HL-60 (cell line): ENCODE data around the gene DNASE2B.

ENCODE experiments used
- DNase-seq, 2 experiments: peaks; one replicate each; pipeline ENCODE4 v3.0.0-alpha.2; 2010 to 2020; ENCODE audit warnings: low read depth in 1 of 2, low spot score in 1 of 2
- H3K27ac ChIP-seq: fragments of 250-450 bp; sonication (Bioruptor Pico); replicated peaks from 2 replicates; pipeline ENCODE4 v1.5.1; 2020; ENCODE audit warnings: mild to moderate bottlenecking, moderate library complexity
- H3K27me3 ChIP-seq: fragments of 250-450 bp; sonication (Bioruptor Pico); 2 replicates; pipeline ENCODE4 v1.5.1; 2021; ENCODE audit warnings: mild to moderate bottlenecking, moderate library complexity; ENCODE audit not compliant: insufficient read depth, poor library complexity, severe bottlenecking
- H3K4me3 ChIP-seq: replicated peaks from 2 replicates; pipeline ENCODE4 v1.5.1; 2011; ENCODE audit warnings: mild to moderate bottlenecking, control low read depth, low read length; ENCODE audit not compliant: insufficient read depth
- CTCF ChIP-seq: IDR thresholded peaks from one replicate; pipeline ENCODE4 v1.5.1; 2011; ENCODE audit warnings: low read length, control low read depth, inconsistent platforms; ENCODE audit not compliant: insufficient read depth
- GABPA ChIP-seq: IDR thresholded peaks from 2 replicates; pipeline ENCODE4 v1.6.1; 2012; ENCODE audit warnings: low read depth
- POLR2AphosphoS5 ChIP-seq: IDR thresholded peaks from 2 replicates; pipeline ENCODE4 v1.6.1; 2012; ENCODE audit warnings: low read depth
- REST ChIP-seq: IDR thresholded peaks from 2 replicates; pipeline ENCODE4 v1.6.1; 2012; ENCODE audit warnings: low read depth; ENCODE audit not compliant: insufficient replicate concordance
- SPI1 ChIP-seq: IDR thresholded peaks from 2 replicates; pipeline ENCODE4 v1.6.1; 2012; ENCODE audit warnings: low read depth, mild to moderate bottlenecking, borderline replicate concordance

Gene DNASE2B

GRCh38 chr1:84356881-84357280 is 41.4 kb upstream of the DNASE2B start:
- Histone ChIP-seq H3K27ac (no peak overlapping the region), H3K4me3 (no peak overlapping the region), H3K27me3 (no peaks in the 10 kb centered on the region)
- TF ChIP-seq SPI1 (no peak), REST (no peak), CTCF (no peak), POLR2AphosphoS5 (no peak), GABPA (no peak)
- no peak for DNase-seq

- no peak for DNase-seq
- Histone ChIP-seq H3K27ac (no peak overlapping the region), H3K27me3 (no peaks in the 10 kb centered on the region), H3K4me3 (no peak overlapping the region)
- no peak for TF ChIP-seq REST
- no peak for TF ChIP-seq POLR2AphosphoS5
- no peak for TF ChIP-seq SPI1
- no peak for TF ChIP-seq GABPA
- TF ChIP-seq CTCF, result no peak
Measured at GRCh38 chr1:84358695-84359094, 39.6 kb upstream of the DNASE2B start.

- DNase-seq, result no peak
- no peaks in the 10 kb centered on the region for H3K27me3 ChIP-seq
- H3K4me3 ChIP-seq, result no peak overlapping the region
- no peak overlapping the region for H3K27ac ChIP-seq
- no peak for TF ChIP-seq REST
Measured at GRCh38 chr1:84360316-84360715, 38.0 kb upstream of the DNASE2B start.

GRCh38 chr1:84361796-84362195 is 36.5 kb upstream of the DNASE2B start:
- TF ChIP-seq REST (no peak), CTCF (no peak), GABPA (no peak), SPI1 (no peak), POLR2AphosphoS5 (no peak)
- no peak overlapping the region for H3K4me3 ChIP-seq
- H3K27ac ChIP-seq, result no peak overlapping the region
- DNase-seq, result no peak
- H3K27me3 ChIP-seq, result no peaks in the 10 kb centered on the region
